H9 (cell line): ENCODE measurements around the gene MRPS18A. TPM values are rescaled to one million over a fixed set of nuclear protein-coding genes. Genes with fewer than 3 reads are reported as not detected.
A peak's percentile ranks its signal among the peaks of the same experiment; 100 is the strongest.

ENCODE experiments used
- DNase-seq: peaks from one replicate; pipeline ENCODE4 v3.0.0-alpha.2; 2017
- H2AFZ ChIP-seq: one replicate; pipeline ENCODE4 v1.6.1; 2013; ENCODE audit warnings: mild to moderate bottlenecking, low read length, control low read depth, moderate library complexity
- H2AK5ac ChIP-seq: 2 replicates; pipeline ENCODE4 v1.6.1; 2013; ENCODE audit warnings: low read length, control low read depth, mixed read lengths; ENCODE audit not compliant: insufficient read length
- H2BK120ac ChIP-seq: one replicate; pipeline ENCODE4 v1.6.1; 2013; ENCODE audit warnings: low read depth, mild to moderate bottlenecking, low read length, control low read depth, inconsistent platforms; ENCODE audit not compliant: poor library complexity, severe bottlenecking
- H2BK12ac ChIP-seq: 2 replicates; pipeline ENCODE4 v1.6.1; 2013; ENCODE audit warnings: low read length, control low read depth, mixed read lengths, low read depth; ENCODE audit not compliant: insufficient read length
- H2BK15ac ChIP-seq: 2 replicates; pipeline ENCODE4 v1.6.1; 2013; ENCODE audit warnings: low read depth, low read length, control low read depth
- H2BK20ac ChIP-seq: one replicate; pipeline ENCODE4 v1.6.1; 2013; ENCODE audit warnings: low read depth, mild to moderate bottlenecking, low read length, control low read depth, inconsistent platforms; ENCODE audit not compliant: poor library complexity, severe bottlenecking
- H2BK5ac ChIP-seq: 2 replicates; pipeline ENCODE4 v1.6.1; 2013; ENCODE audit warnings: low read length, control low read depth, mixed read lengths; ENCODE audit not compliant: insufficient read length
- H3K14ac ChIP-seq: 2 replicates; pipeline ENCODE4 v1.6.1; 2013; ENCODE audit warnings: low read length, control low read depth; ENCODE audit not compliant: insufficient read depth
- H3K18ac ChIP-seq: 2 replicates; pipeline ENCODE4 v1.6.1; 2013; ENCODE audit warnings: low read depth, mild to moderate bottlenecking, mixed read lengths, low read length, control low read depth; ENCODE audit not compliant: insufficient read length
- H3K23ac ChIP-seq: 2 replicates; pipeline ENCODE4 v1.6.1; 2013; ENCODE audit warnings: low read length, control low read depth, mixed read lengths, low read depth; ENCODE audit not compliant: insufficient read length
- H3K23me2 ChIP-seq: 2 replicates; pipeline ENCODE4 v1.6.1; 2013; ENCODE audit warnings: low read depth, mild to moderate bottlenecking, mixed read lengths, low read length, control low read depth; ENCODE audit not compliant: insufficient read length, poor library complexity, severe bottlenecking
- H3K27ac ChIP-seq: 2 replicates; pipeline ENCODE4 v1.5.1; 2013; ENCODE audit warnings: low read length, control low read depth, mixed read lengths, low read depth; ENCODE audit not compliant: insufficient read length
- H3K27me3 ChIP-seq: 2 replicates; pipeline ENCODE4 v1.6.1; 2013; ENCODE audit warnings: low read length, control low read depth, inconsistent platforms; ENCODE audit not compliant: insufficient read depth
- H3K4ac ChIP-seq: 2 replicates; pipeline ENCODE4 v1.6.1; 2013; ENCODE audit warnings: low read depth, mild to moderate bottlenecking, control low read depth, inconsistent platforms, low read length, moderate library complexity
- H3K4me1 ChIP-seq: 2 replicates; pipeline ENCODE4 v1.6.1; 2013; ENCODE audit warnings: low read length, control low read depth, inconsistent platforms; ENCODE audit not compliant: insufficient read depth
- H3K4me2 ChIP-seq: 2 replicates; pipeline ENCODE4 v1.6.1; 2013; ENCODE audit warnings: low read length, control low read depth, mixed read lengths; ENCODE audit not compliant: insufficient read length, insufficient read depth
- H3K56ac ChIP-seq: 2 replicates; pipeline ENCODE4 v1.6.1; 2013; ENCODE audit warnings: low read depth, mild to moderate bottlenecking, mixed read lengths, low read length, control low read depth; ENCODE audit not compliant: insufficient read length
- H3K79me1 ChIP-seq: 2 replicates; pipeline ENCODE4 v1.6.1; 2013; ENCODE audit warnings: low read depth, mild to moderate bottlenecking, moderate library complexity, low read length, control low read depth, inconsistent platforms; ENCODE audit not compliant: insufficient read depth, poor library complexity, severe bottlenecking
- H3K79me2 ChIP-seq: 2 replicates; pipeline ENCODE4 v1.6.1; 2013; ENCODE audit warnings: low read length, control low read depth, inconsistent platforms; ENCODE audit not compliant: insufficient read depth
- H3K9ac ChIP-seq: 2 replicates; pipeline ENCODE4 v1.6.1; 2013; ENCODE audit warnings: low read length, control low read depth, mixed read lengths; ENCODE audit not compliant: insufficient read length; ENCODE audit errors: extremely low read depth
- H3K9me3 ChIP-seq: one replicate; pipeline ENCODE4 v1.6.1; 2013; ENCODE audit warnings: low read depth, low read length, inconsistent platforms; ENCODE audit not compliant: control insufficient read depth
- H3T11ph ChIP-seq: one replicate; pipeline ENCODE4 v1.6.1; 2013; ENCODE audit warnings: mild to moderate bottlenecking, low read length, control low read depth, inconsistent platforms
- H4K20me1 ChIP-seq: one replicate; pipeline ENCODE4 v1.6.1; 2013; ENCODE audit not compliant: control insufficient read depth, insufficient read length, insufficient read depth
- H4K5ac ChIP-seq: 2 replicates; pipeline ENCODE4 v1.6.1; 2013; ENCODE audit warnings: low read depth, mild to moderate bottlenecking, mixed read lengths, low read length, control low read depth; ENCODE audit not compliant: insufficient read length
- H4K8ac ChIP-seq: replicated peaks from 2 replicates; pipeline ENCODE4 v1.6.1; 2013; ENCODE audit warnings: low read length, control low read depth, mixed read lengths, low read depth; ENCODE audit not compliant: insufficient read length
- H4K91ac ChIP-seq: 2 replicates; pipeline ENCODE4 v1.6.1; 2013; ENCODE audit warnings: low read depth, mild to moderate bottlenecking, moderate library complexity, mixed read lengths, low read length, control low read depth; ENCODE audit not compliant: insufficient read length
- H3K27ac Mint-ChIP-seq, 3 experiments: 2 replicates in 2 of 3; 3 replicates in 1 of 3; pipeline ENCODE4 v1.8.0; 2020 to 2021; ENCODE audit warnings: mixed read lengths in 3 of 3, mild to moderate bottlenecking in 1 of 3, moderate library complexity in 1 of 3
- H3K27me3 Mint-ChIP-seq: 2 replicates; pipeline ENCODE4 v1.8.0; 2021; ENCODE audit warnings: low read depth, mild to moderate bottlenecking, moderate library complexity, mixed read lengths
- H3K36me3 Mint-ChIP-seq, 3 experiments: 2 replicates in 2 of 3; 3 replicates in 1 of 3; pipeline ENCODE4 v1.8.0; 2020 to 2021; ENCODE audit warnings: low read depth in 3 of 3, mixed read lengths in 3 of 3; ENCODE audit not compliant: insufficient read depth in 1 of 3
- H3K4me1 Mint-ChIP-seq, 2 experiments: 2 replicates each; pipeline ENCODE4 v1.8.0; 2020; ENCODE audit warnings: mixed read lengths in 2 of 2
- H3K4me3 Mint-ChIP-seq, 2 experiments: 2 replicates in 1 of 2; 3 replicates in 1 of 2; pipeline ENCODE4 v1.8.0; 2020 to 2021; ENCODE audit warnings: mild to moderate bottlenecking in 2 of 2, mixed read lengths in 2 of 2, moderate library complexity in 1 of 2
- H3K9me3 Mint-ChIP-seq, 2 experiments: 2 replicates in 1 of 2; 3 replicates in 1 of 2; pipeline ENCODE4 v1.8.0; 2020; ENCODE audit warnings: mild to moderate bottlenecking in 2 of 2, mixed read lengths in 2 of 2, moderate library complexity in 1 of 2
- WGBS: extraction: QIAGEN DNeasy Blood & Tissue Kit; methylation state at CpG from one replicate; pipeline ENCODE4 v1.1.7; 2013; ENCODE audit warnings: missing lambda C conversion rate, low lambda C conversion rate, mixed read lengths; ENCODE audit not compliant: insufficient read length; ENCODE audit errors: extremely low coverage; 5-methylcytosine and 5-hydroxymethylcytosine counted together
- total RNA-seq: library from RNA; stranded (reverse); gene quantifications from 2 replicates; pipeline ENCODE4 v1.2.1, GENCODE V29; 2021
- TF ChIP-seq, protein P1 (sequence below): fragments of 200-600 bp; sonication (generic); conservative IDR thresholded peaks from 3 replicates; pipeline ENCODE4 v1.8.0; 2021; ENCODE audit warnings: antibody characterized with exemption, mild to moderate bottlenecking

MRPS18A gene
- total RNA-seq, 1 experiment from 2014 or later: 65.1 TPM

DNA sequence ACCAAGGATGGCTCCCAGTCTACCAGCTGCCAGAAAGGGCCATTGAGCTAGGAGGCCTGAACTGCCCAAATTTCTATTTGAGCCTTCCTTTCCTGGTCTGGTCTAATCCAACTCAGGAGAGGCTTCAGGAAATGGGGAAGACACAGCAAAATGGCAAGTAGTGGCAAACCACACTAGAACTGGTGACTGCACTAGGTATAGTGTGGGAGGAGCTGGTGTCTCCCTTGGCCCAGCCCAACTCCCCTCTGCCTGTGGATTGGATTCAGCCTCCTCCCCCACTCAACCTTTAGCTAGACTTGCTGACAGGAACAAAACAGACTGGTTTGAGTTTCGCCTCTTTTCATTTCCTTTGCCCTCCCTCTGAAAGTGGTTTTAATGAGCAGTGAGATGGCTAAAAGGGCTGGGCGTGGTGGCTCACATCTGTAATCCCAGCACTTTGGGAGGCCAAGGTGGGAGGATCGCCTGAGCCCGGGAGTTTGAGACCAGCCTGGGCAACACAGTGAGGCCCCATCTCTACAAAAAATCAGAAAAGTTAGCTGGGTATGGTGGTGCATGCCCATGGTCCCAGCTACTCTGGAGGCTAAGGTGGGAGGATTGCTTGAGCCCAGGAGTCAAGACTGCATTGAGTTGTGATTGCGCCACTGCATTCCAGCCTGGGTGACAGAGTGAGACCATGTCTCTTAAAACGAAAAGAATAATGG is 17.5 kb downstream of the MRPS18A start:
- TF ChIP-seq, protein P1, sequence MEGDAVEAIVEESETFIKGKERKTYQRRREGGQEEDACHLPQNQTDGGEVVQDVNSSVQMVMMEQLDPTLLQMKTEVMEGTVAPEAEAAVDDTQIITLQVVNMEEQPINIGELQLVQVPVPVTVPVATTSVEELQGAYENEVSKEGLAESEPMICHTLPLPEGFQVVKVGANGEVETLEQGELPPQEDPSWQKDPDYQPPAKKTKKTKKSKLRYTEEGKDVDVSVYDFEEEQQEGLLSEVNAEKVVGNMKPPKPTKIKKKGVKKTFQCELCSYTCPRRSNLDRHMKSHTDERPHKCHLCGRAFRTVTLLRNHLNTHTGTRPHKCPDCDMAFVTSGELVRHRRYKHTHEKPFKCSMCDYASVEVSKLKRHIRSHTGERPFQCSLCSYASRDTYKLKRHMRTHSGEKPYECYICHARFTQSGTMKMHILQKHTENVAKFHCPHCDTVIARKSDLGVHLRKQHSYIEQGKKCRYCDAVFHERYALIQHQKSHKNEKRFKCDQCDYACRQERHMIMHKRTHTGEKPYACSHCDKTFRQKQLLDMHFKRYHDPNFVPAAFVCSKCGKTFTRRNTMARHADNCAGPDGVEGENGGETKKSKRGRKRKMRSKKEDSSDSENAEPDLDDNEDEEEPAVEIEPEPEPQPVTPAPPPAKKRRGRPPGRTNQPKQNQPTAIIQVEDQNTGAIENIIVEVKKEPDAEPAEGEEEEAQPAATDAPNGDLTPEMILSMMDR: no peak
- H3K4me1 Mint-ChIP-seq: peaks cover 32 to 39% of the 10 kb centered on the region in 2 experiments
- H2BK5ac ChIP-seq: no peak overlapping the region

More for the DNA sequence above, 17.5 kb downstream of the MRPS18A start:
- no peak overlapping the region for H4K8ac ChIP-seq
- H4K20me1 ChIP-seq: no peaks in the 10 kb centered on the region
- H3K23ac ChIP-seq: no peak overlapping the region
- no peaks in the 10 kb centered on the region for H3K27me3 ChIP-seq
- H2AK5ac ChIP-seq: no peak overlapping the region
- peaks cover 21 to 47% (median 44%) of the 10 kb centered on the region in 3 experiments for H3K36me3 Mint-ChIP-seq
- H3K4me1 ChIP-seq: peaks cover 4% of the 10 kb centered on the region
- no peak overlapping the region for H3K9ac ChIP-seq
- H3K4me3 Mint-ChIP-seq: no peak overlapping the region
- no peaks in the 10 kb centered on the region for H3K23me2 ChIP-seq
- H3K4me2 ChIP-seq: no peak overlapping the region
- no peak overlapping the region for H3K4ac ChIP-seq
- no peaks in the 10 kb centered on the region; a peak in 2 of 5 replicates for H3K9me3 Mint-ChIP-seq
- no peak overlapping the region for H3K27ac ChIP-seq
- no peak overlapping the region for H4K91ac ChIP-seq
- DNase-seq: peak; percentile 53
- no peak overlapping the region for H2AFZ ChIP-seq
- no peak overlapping the region for H3T11ph ChIP-seq
- peaks cover 13% of the 10 kb centered on the region for H3K27me3 Mint-ChIP-seq
- H3K14ac ChIP-seq: no peak overlapping the region
- H3K79me1 ChIP-seq: no peaks in the 10 kb centered on the region
- H2BK120ac ChIP-seq: no peak overlapping the region
- no peaks in the 10 kb centered on the region for H3K9me3 ChIP-seq
- no CpG with 5 or more reads among the region's 6 CpGs for WGBS
- H2BK20ac ChIP-seq: no peak overlapping the region
- H3K79me2 ChIP-seq: no peaks in the 10 kb centered on the region
- no peak overlapping the region for H2BK15ac ChIP-seq
- H2BK12ac ChIP-seq: no peak overlapping the region
- H4K5ac ChIP-seq: no peak overlapping the region
- H3K27ac Mint-ChIP-seq: peak overlapping the region in 2 of 3 experiments; percentile 79 to 81; a peak in 3 of 7 replicates
- H3K18ac ChIP-seq: no peak overlapping the region
- no peak overlapping the region for H3K56ac ChIP-seq
